Fibroblast of lung (primary cell): Measurements from ENCODE around the gene LPP.

ENCODE experiments used
- CTCF ChIP-seq, 2 donors: IDR thresholded peaks in 1 of 2; conservative IDR thresholded peaks in 1 of 2; 1 replicate in 1 of 2; 2 replicates in 1 of 2; pipeline ENCODE4 v1.5.1; 2011 to 2012; ENCODE audit warnings: low read length in 2 of 2, control low read depth in 1 of 2, inconsistent platforms in 1 of 2, low read depth in 1 of 2, mild to moderate bottlenecking in 1 of 2
- EZH2 ChIP-seq: IDR thresholded peaks from 2 replicates; pipeline ENCODE4 v1.5.1; 2012; ENCODE audit warnings: low read length, control low read depth, mild to moderate bottlenecking; ENCODE audit errors: missing control alignments

- TF ChIP-seq CTCF (conservative IDR thresholded peaks at IDR 0.05 in 1 of 2, IDR thresholded peaks at IDR 0.05 in 1 of 2; ENCODE audit: low read depth in 1 of 2, low read length in 2 of 2): no peak
- TF ChIP-seq EZH2: no peak
Observed at GRCh38 chr3:188914552-188914951, 760.6 kb downstream of the LPP start.
